Esophagus squamous epithelium (tissue), 5 donors: ENCODE measurements around the gene SPTAN1. TPM values are rescaled to one million over a fixed set of nuclear protein-coding genes. Genes with fewer than 3 reads are reported as not detected.
A peak's percentile ranks its signal among the peaks of the same experiment; 100 is the strongest.
"Not testable (repeated sequence)": the region's sequence is repeated elsewhere in the genome, so short reads cannot be mapped to it uniquely, and the experiment has no call there.

ENCODE experiments used
- DNase-seq: peaks from one replicate; lab custom pipeline; 2025; lab: John Stamatoyannopoulos, UW
- H3K27ac ChIP-seq, 4 donors: fragments of 200-600 bp; sonication (generic); one replicate each; pipeline ENCODE4 v1.5.1; 2016 to 2019; ENCODE audit warnings: mild to moderate bottlenecking in 1 of 4
- H3K27me3 ChIP-seq, 4 donors: fragments of 200-600 bp; sonication (generic); 1 replicate in 3 of 4; 2 replicates in 1 of 4; pipeline versions ENCODE4 v1.5.1 to v1.6.0; 2017 to 2021; ENCODE audit warnings: antibody characterized with exemption in 1 of 4
- H3K36me3 ChIP-seq, 3 donors: fragments of 200-600 bp; sonication (generic); one replicate each; pipeline ENCODE4 v1.5.1; 2016 to 2019
- H3K4me1 ChIP-seq, 3 donors: fragments of 200-600 bp; sonication (generic); one replicate each; pipeline ENCODE4 v1.5.1; 2017 to 2019
- H3K4me3 ChIP-seq, 4 donors: fragments of 200-600 bp; sonication (generic); 1 replicate in 3 of 4; 2 replicates in 1 of 4; pipeline ENCODE4 v1.5.1; 2016 to 2019; ENCODE audit warnings: mild to moderate bottlenecking in 2 of 4, moderate library complexity in 1 of 4
- H3K9me3 ChIP-seq, 3 donors: fragments of 200-600 bp; sonication (generic); one replicate each; pipeline ENCODE4 v1.5.1; 2016 to 2019
- POLR2A ChIP-seq, 4 donors: fragments of 450-650 bp; IDR thresholded peaks; one replicate each; pipeline ENCODE4 v1.6.1; 2017; ENCODE audit warnings: antibody characterized with exemption in 4 of 4, mild to moderate bottlenecking in 4 of 4, moderate library complexity in 3 of 4
- WGBS, 2 donors: methylation state at CpG; one replicate each; pipeline ENCODE4 v1.1.5; 2018; 5-methylcytosine and 5-hydroxymethylcytosine counted together
- intact Hi-C: fragments of 100-400 bp; cut with DNase I; formaldehyde crosslinking; loops from one replicate; pipeline ENCODE4 v1.15.0; 2022
- total RNA-seq, 4 donors: library from RNA; depleted of rRNA; stranded (reverse); fragments of >200 nt; gene quantifications; one replicate each; pipeline ENCODE4 v1.1.0, GENCODE V29; 2016
- TF ChIP-seq, protein P1 (sequence below), 6 experiments: fragments of 450-650 bp in 4 of 6; fragments of 200-600 bp in 2 of 6; sonication (generic) in 2 of 6; IDR thresholded peaks; one replicate each; pipeline ENCODE4 v1.5.1; 2016 to 2019; ENCODE audit warnings: antibody characterized with exemption in 6 of 6, mild to moderate bottlenecking in 4 of 6, moderate library complexity in 4 of 6
- donor health status: DM: yes; HTN: yes; CAD: no.

Gene SPTAN1
- total RNA-seq, 4 donors from 2014 or later: 97.8 to 233 (median 160) TPM

DNA sequence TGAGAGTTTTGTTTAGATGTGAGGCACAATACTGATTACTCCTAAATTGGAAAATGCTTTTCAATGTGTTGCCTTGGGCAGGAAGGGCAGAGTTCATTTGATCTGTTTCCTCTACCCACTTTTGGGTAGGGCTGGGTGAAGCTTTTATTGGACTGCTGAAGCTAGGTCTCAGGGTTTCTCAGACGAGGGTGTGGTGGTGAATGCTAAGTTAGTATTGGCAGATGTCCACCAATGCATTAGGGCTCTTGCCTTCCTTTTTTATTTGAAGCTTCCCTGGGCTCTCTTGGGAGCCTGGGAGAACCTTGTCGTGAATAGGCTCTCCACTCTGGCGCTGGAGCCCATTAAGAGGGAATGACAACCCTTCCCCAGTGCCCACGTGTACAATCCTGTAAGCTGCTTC is 23.1 kb downstream of the SPTAN1 start:
- Histone ChIP-seq H3K4me3 (no peak overlapping the region), H3K27ac (peak overlapping the region; percentile 15 to 47 (median 32)), H3K9me3 (no peaks in the 10 kb centered on the region), H3K27me3 (no peaks in the 10 kb centered on the region), H3K36me3 (peaks cover 12 to 100% (median 54%) of the 10 kb centered on the region in 3 donors), H3K4me1 (peaks cover 0 to 20% (median 12%) of the 10 kb centered on the region in 3 donors)
- intact Hi-C loops: no loop called here
- DNase-seq: no peak
- TF ChIP-seq, protein P1, sequence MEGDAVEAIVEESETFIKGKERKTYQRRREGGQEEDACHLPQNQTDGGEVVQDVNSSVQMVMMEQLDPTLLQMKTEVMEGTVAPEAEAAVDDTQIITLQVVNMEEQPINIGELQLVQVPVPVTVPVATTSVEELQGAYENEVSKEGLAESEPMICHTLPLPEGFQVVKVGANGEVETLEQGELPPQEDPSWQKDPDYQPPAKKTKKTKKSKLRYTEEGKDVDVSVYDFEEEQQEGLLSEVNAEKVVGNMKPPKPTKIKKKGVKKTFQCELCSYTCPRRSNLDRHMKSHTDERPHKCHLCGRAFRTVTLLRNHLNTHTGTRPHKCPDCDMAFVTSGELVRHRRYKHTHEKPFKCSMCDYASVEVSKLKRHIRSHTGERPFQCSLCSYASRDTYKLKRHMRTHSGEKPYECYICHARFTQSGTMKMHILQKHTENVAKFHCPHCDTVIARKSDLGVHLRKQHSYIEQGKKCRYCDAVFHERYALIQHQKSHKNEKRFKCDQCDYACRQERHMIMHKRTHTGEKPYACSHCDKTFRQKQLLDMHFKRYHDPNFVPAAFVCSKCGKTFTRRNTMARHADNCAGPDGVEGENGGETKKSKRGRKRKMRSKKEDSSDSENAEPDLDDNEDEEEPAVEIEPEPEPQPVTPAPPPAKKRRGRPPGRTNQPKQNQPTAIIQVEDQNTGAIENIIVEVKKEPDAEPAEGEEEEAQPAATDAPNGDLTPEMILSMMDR (IDR thresholded peaks at IDR 0.05): no peak
- no peak for TF ChIP-seq POLR2A (IDR thresholded peaks at IDR 0.05)
- WGBS, 2 donors: 48 to 50% methylated on average over 1 to 4 of the region's 4 CpGs

DNA sequence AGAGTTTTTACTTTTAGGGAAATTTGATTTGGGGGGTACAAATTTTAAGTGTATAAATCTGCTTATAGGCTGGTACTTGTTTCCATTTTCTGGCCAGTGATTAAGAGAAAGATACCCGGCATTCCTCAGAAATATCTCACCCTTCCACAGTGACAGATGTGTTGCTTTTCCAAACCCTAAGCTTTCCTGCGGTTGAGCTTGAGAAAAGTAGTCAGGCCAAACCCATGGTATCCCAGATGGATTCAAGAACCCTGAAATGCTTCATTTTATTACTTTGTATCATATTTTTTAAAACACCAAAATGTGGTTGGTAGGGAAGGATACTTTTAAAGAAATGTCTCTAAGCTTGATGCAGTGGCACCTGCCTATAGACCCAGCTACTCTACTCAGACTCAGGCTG is 23.5 kb downstream of the SPTAN1 start:
- peak overlapping the region; percentile 15 to 47 (median 32) for H3K27ac ChIP-seq
- H3K36me3 ChIP-seq: peaks cover 16 to 100% (median 58%) of the 10 kb centered on the region in 3 donors

DNA sequence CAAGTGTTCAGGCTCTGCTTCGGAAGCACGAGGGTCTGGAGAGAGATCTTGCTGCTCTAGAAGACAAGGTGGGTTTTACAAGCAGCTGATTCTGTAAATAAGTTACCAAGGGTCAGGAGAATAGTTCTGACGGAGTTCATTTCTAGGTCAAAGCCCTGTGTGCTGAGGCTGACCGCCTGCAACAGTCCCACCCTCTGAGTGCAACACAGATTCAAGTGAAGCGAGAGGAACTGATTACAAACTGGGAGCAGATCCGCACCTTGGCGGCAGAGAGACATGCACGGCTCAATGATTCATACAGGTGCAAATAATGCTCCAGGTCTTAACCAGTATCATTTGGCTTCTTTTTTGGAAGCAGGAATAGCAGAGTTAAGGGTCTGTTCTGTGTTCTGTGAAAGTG is 24.8 kb downstream of the SPTAN1 start:
- TF ChIP-seq, protein P1 (IDR thresholded peaks at IDR 0.05): no peak
- no peak for TF ChIP-seq POLR2A (IDR thresholded peaks at IDR 0.05)
- peaks cover 0 to 20% (median 12%) of the 10 kb centered on the region in 3 donors for H3K4me1 ChIP-seq
- peaks cover 18 to 100% (median 71%) of the 10 kb centered on the region in 3 donors for H3K36me3 ChIP-seq
- intact Hi-C loops: no loop called here
- no peaks in the 10 kb centered on the region for H3K27me3 ChIP-seq
- 88 to 94% methylated on average over 8 of the region's 8 CpGs for WGBS, 2 donors
- no peak overlapping the region for H3K27ac ChIP-seq
- DNase-seq: no peak
- H3K4me3 ChIP-seq: no peak overlapping the region
- no peaks in the 10 kb centered on the region for H3K9me3 ChIP-seq

More for the DNA sequence above, 23.5 kb downstream of the SPTAN1 start:
- Histone ChIP-seq H3K9me3 (no peaks in the 10 kb centered on the region), H3K27me3 (no peaks in the 10 kb centered on the region), H3K4me1 (peaks cover 0 to 20% (median 12%) of the 10 kb centered on the region in 3 donors), H3K4me3 (no peak overlapping the region)
- TF ChIP-seq, protein P1 (IDR thresholded peaks at IDR 0.05): no peak
- TF ChIP-seq POLR2A (IDR thresholded peaks at IDR 0.05): no peak
- DNase-seq: no peak
- intact Hi-C loops: no loop called here
- 88 to 100% methylated on average over 2 of the region's 2 CpGs for WGBS, 2 donors

DNA sequence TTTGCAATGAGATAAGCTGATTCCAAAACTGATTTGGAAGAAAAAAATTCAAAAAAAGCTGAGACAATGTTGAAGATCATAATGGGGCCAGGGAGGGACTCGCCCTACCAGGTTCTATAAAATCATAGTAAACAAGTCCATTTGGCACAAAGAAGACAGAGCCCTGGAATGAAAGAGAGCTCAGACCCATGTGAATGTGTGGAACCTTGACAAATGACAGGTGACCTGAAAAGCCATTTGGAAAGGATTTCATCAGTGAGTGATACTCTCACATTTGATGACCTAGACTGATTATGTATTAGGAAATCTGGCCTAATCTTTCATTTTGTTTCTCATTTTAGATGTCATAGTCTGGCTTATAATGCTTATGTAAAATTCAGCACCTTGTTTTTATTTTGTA is 26.8 kb downstream of the SPTAN1 start:
- H3K4me3 ChIP-seq: no peak overlapping the region
- no peak overlapping the region for H3K27ac ChIP-seq
- no peaks in the 10 kb centered on the region for H3K9me3 ChIP-seq
- peaks cover 0 to 20% (median 12%) of the 10 kb centered on the region in 3 donors for H3K4me1 ChIP-seq
- peaks cover 26 to 100% (median 91%) of the 10 kb centered on the region in 3 donors for H3K36me3 ChIP-seq
- 78 to 92% methylated on average over 1 of the region's 1 CpG for whole genome bisulfite sequencing, 2 donors
- no peaks in the 10 kb centered on the region for H3K27me3 ChIP-seq
- TF ChIP-seq, protein P1 (IDR thresholded peaks at IDR 0.05): no peak
- no peak for TF ChIP-seq POLR2A (IDR thresholded peaks at IDR 0.05)
- intact Hi-C loops: no loop called here
- DNase-seq: no peak

DNA sequence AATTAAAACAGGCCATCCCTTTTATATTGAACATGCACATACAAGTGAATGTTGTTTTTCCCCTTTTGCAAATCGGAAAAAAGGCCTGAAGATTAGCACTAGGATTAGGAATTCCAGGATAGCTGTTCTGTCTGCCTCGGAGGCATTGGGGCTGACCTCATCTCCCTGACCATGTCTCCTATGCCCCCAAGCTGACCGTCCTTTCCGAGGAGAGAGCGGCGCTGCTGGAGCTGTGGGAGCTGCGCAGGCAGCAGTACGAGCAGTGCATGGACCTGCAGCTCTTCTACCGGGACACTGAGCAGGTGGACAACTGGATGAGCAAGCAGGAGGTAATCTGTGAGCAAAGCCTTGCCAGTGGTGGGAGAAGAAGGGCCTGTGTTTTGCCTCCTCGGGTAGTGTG is 28.3 kb downstream of the SPTAN1 start:
- H3K36me3 ChIP-seq: peaks cover 32 to 100% (median 91%) of the 10 kb centered on the region in 3 donors
- no peak overlapping the region for H3K27ac ChIP-seq
- no peaks in the 10 kb centered on the region for H3K27me3 ChIP-seq
- TF ChIP-seq, protein P1 (IDR thresholded peaks at IDR 0.05): no peak
- no peak for TF ChIP-seq POLR2A (IDR thresholded peaks at IDR 0.05)
- DNase-seq: no peak
- intact Hi-C loops: no loop called here
- H3K9me3 ChIP-seq: no peaks in the 10 kb centered on the region
- peaks cover 0 to 5% (median 3%) of the 10 kb centered on the region in 3 donors for H3K4me1 ChIP-seq
- H3K4me3 ChIP-seq: no peak overlapping the region
- 86 to 100% methylated on average over 2 to 8 of the region's 10 CpGs for WGBS, 2 donors

DNA sequence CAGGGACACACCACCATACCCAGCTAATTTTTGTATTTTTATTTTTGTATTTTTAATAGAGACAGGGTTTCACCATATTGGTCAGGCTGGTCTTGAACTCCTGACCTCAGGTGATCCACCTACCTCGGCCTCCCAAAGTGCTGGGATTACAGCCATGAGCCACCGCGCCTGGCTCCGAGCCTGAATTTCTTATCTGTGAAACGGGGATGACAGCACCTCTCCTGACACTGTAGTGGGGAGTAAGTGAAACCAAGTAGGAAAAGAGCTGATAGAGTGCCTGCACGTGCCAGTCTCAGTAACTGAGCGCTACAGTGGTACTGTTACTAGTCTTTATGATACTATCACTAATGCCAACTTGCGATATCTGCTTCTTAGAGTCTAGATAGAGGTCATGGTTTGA is 32.8 kb downstream of the SPTAN1 start:
- 84 to 90% methylated on average over 8 of the region's 8 CpGs for WGBS, 2 donors
- H3K4me3 ChIP-seq, H3K27me3 ChIP-seq, intact Hi-C loops, DNase-seq, H3K9me3 ChIP-seq, H3K4me1 ChIP-seq, H3K27ac ChIP-seq: not testable (repeated sequence)
- H3K36me3 ChIP-seq: peaks cover 36 to 100% (median 82%) of the 10 kb centered on the region in 3 donors

DNA sequence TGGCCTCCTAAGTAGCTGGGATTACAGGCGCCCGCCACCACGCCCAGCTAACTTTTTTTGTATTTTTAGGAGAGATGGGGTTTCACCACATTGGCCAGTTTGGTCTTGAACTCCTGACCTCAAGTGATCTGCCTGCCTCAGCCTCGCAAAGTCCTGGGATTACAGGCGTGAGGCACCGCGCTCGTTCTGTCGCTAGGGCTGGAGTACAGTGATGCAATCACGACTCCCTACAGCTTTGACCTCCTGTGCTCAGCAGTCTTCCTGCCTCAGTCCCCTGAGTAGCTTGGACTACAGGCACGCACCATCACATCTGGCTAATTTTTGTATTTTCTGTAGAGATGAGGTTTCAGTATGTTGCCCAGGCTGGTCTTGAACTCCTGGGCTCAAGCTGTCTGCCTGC is 34.5 kb downstream of the SPTAN1 start:
- not testable (repeated sequence) for DNase-seq, H3K27me3 ChIP-seq
- peaks cover 34 to 100% (median 79%) of the 10 kb centered on the region in 3 donors for H3K36me3 ChIP-seq

More for the DNA sequence above, 34.5 kb downstream of the SPTAN1 start:
- H3K4me1 ChIP-seq, H3K27ac ChIP-seq, H3K9me3 ChIP-seq, H3K4me3 ChIP-seq, intact Hi-C loops: not testable (repeated sequence)
- WGBS, 2 donors: 87 to 96% methylated on average over 3 to 11 of the region's 11 CpGs
